Fibroblast of villous mesenchyme (primary cell): ENCODE results near the gene ALKBH5. TPM values are rescaled to one million over a fixed set of nuclear protein-coding genes. Genes with fewer than 3 reads are reported as not detected.
"Not testable (repeated sequence)": the region's sequence is repeated elsewhere in the genome, so short reads cannot be mapped to it uniquely, and the experiment has no call there.

Source experiments
- DNase-seq: peaks from one replicate; pipeline ENCODE4 v3.0.0-alpha.2; 2010; ENCODE audit warnings: low read depth
- H3K4me3 ChIP-seq: 2 replicates; pipeline ENCODE4 v1.5.1; 2011; ENCODE audit warnings: low read depth, mild to moderate bottlenecking, low read length
- CTCF ChIP-seq: IDR thresholded peaks from 2 replicates; pipeline ENCODE4 v1.5.1; 2012; ENCODE audit warnings: low read depth, mild to moderate bottlenecking, low read length; ENCODE audit not compliant: insufficient read depth
- total RNA-seq: library from RNA; depleted of rRNA; stranded (reverse); fragments of >200 nt; gene quantifications from 2 replicates; pipeline ENCODE4 v1.2.3, GENCODE V29; 2012

Gene ALKBH5
- total RNA-seq, 1 donor, result 144 TPM

GRCh38 chr17:18213666-18214270 is 30.1 kb downstream of the ALKBH5 start:
- H3K4me3 ChIP-seq, result no peak overlapping the region
- TF ChIP-seq CTCF, result no peak
- DNase-seq, result no peak

DNA sequence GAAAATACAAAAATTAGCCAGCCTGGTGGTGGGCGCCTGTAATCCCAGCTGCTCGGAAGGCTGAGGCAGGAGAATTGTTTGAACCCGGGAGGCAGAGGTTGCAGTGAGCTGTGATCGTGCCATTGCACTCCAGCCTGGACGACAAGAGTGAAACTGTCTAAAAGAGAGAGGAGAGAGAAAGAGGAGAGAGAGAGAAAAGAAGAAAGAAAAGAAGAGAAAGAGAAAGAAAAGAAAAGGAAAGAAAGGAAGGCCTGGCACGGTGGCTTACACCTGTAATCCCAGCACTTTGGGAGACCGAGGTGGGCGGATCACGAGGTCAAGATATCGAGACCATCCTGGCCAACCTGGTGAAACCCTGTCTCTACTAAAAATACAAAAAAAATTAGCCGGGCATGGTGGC is 33.3 kb downstream of the ALKBH5 start:
- not testable (repeated sequence) for H3K4me3 ChIP-seq, DNase-seq

DNA sequence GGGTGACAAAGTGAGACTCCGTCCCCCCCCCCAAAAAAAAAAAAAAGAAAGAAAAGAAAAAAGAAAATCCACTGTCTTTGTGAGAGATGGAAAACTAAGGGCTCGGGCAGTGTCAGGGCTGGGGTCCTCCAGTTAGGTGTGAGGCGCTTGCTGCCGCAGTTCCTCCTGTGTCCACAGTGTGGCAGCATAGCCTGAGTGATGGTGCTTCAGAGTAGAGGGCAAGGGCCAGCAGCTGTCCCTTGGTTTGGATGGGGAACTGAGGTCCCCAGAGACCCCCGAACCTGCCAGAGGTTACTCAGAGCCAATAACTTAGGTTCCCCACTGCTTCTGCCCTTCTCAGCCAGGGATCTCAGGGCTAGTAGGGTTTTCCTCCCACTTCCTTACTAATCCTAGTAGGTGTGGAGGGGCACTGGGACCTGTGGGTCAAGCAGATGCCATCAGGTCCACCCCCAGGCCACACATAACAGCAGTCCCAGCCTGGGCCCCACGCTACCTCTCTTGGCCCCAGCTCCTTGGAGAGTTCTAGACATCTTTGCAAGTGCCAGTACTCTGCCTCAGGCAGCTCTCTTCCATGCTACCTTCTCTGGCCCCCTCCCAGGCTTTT is 33.9 kb downstream of the ALKBH5 start:
- peak; percentile 98 for TF ChIP-seq CTCF
- H3K4me3 ChIP-seq, result no peak overlapping the region
- DNase-seq, result peak; percentile 58

DNA sequence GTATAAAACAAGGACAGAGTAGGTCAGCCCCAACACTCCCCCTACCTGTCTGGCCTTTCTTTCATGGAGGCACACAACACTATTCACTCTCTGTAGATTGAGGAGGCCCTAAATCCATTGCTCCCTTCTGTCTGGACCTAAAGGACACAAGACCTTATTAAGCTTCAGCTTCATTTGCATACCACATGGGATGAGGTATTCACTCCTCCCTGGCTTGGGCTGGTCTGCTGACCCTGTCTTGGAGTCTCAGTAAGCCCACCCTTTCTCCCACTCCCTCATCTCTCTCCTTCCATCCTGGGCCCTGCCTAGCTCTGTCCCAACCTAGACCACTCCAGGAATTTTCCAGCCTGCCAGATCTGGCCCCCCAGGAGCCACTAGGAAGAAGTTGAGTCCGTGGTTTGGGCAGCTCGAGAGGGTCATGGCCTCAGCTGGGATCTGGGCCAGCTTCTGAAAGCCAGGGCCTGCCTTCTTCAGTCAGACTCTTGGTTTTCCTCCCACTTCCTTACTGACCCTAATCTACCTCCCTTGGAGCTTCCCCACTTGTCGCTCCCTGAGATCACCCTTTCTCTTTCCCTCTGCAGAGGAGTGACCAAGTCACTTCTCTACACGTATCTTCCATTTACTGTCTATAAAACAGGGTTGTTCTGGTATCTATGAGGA is 35.3 kb downstream of the ALKBH5 start:
- DNase-seq, result peak; percentile 74
- TF ChIP-seq CTCF, result no peak
- H3K4me3 ChIP-seq, result no peak overlapping the region

DNA sequence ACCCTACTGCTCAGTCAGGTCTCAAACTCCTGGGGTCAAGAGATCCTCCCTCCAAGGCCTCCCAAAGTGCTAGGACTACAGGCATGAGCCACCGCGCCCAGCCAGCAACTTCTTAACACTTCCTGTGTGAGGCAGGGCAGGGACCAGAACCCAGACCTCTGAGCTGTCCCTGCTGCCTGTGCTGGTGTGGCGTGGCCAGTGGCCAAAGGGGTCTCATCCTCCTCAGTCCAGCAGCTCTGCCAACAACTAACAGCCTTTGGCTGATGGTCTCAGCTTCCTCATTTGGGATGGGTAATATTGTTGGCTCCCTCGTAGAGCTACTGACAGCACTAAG is 40.4 kb downstream of the ALKBH5 start:
- DNase-seq, result no peak
- H3K4me3 ChIP-seq, result no peak overlapping the region
- TF ChIP-seq CTCF, result no peak

DNA sequence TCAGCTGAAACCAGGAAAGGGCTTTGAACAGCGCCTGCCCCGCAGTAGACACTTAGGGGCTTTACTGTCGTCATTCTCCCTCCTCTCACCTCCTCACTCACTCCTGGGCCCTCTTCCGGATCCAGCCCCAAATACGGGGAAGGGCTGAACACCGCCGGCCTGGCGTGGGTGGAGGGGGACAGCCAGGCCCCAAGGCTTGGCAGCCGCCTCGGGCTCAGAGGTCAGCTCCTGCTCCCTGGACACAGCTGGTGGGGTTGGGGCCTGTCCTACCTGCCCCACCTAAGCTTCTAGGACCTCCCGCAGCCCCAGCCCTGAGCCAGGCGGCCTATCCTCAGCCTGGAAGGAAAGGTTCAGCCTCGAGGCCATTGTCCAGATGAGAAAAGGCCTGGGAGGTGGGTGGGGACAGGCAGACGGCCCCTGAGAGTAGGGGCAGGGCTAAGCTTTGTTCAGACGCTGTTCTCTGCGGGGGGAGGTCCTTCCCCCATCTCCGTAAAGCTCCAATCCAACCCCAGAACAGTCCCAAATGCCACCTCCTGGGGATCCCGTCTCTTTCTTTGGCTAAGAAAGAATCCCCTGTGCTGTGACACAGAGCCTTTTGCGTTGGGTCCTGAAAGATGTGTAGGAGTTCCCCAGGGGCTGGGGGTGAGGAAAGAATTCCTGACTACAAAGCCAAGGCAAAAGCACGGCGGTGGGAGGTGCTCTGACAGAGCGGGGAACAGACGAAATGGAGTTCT is 40.9 kb downstream of the ALKBH5 start:
- peak; percentile 24 for DNase-seq
- no peak for TF ChIP-seq CTCF
- H3K4me3 ChIP-seq, result peak overlapping the region; percentile 43

DNA sequence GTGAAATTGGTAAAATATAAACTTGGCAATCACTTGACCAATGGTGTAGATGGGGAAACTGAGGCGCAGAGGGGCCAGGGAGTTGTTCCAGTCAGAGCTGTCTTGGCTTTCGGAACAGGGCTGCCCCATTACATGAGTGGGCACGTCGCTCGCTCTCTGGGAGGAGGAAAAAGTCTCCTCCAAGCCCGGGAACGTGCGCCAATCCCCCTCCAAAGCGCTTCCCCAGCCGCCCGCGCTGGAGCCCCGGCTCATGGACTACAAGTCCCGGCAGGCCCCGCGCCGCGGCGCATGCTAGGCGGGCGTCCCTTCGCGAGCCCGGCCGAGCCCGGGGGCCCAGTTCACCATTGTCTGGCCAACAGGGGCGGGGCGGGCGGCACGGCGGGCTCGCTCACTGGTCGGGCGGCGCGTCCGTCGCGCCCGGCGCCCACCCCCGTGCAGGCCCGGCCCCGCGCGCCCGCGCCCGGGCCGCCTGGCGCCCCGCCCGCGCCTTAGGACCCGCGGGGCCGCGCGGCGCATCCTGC is 41.6 kb downstream of the ALKBH5 start, which contains the start of gene LLGL1:
LLGL1 (plus strand) TSS at position 515 of the 521 bp plus-strand sequence. CDS start 48 bp downstream, outside the sequence.
- peak; percentile 96 for DNase-seq
- peak within 1 kb of the TSS; percentile 94 for H3K4me3 ChIP-seq
- TF ChIP-seq CTCF, result no peak
